GM10248 (cell line): Measurements from ENCODE around the gene FOCAD.

Experiments used
- CTCF ChIA-PET: fragments of 300-600 bp; sonication (Branson Sonifier 250); formaldehyde crosslinking; extraction: SDS; loops from one replicate; lab custom pipeline; 2021; ENCODE audit warnings: antibody characterized with exemption; lab: Yijun Ruan, JAX
- POLR2A ChIA-PET: fragments of 350-650 bp; sonication (Branson Sonifier 250); formaldehyde crosslinking; extraction: SDS; loops from one replicate; lab custom pipeline; 2020; ENCODE audit warnings: antibody characterized with exemption; lab: Yijun Ruan, JAX
- DNase-seq: peaks from one replicate; pipeline ENCODE4 v3.0.0; 2012; ENCODE audit errors: extremely low spot score
- TF ChIP-seq, protein P1 (sequence below): IDR thresholded peaks from 2 replicates; pipeline ENCODE4 v1.5.1; 2012; ENCODE audit warnings: mild to moderate bottlenecking, low read depth; ENCODE audit errors: extremely low read depth, missing control alignments, control extremely low read depth

FOCAD gene

DNA sequence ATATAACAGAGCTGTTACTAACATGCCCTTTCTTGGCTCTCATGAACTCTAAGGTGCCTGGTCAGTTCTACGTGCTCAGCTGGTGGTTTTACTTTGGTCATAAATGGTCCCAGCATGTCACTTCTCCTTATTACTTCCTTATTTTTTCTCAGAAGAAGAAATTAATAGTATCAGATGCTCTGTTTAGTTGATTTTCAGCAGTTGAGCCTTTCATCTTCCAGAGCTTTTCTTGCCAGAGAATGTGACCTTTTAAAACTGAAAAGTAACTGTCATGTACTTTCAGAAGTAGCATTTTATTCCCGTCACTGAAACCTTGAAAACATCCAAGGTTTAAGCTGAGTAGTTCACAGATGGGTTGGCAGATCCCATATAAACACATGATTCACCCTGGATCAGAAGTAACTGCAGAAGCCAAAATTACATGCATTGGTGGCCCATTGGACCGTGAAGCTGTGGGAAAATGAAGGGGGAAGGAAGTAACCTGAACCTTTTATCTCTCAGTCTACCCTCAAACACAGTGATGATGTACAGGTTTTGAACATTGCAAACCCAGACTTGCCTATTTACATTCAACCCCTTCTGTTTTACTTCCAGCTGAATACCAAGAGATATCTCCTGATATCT, 296.9 kb downstream of the FOCAD start:
- ChIA-PET POLR2A (no interaction called here), CTCF (interaction anchor here (1.0 to 1.5 kb wide), 7 partner anchors 10 to 356 kb away, joined by 3 to 5 read pairs (median 4); no protein-coding TSS in a partner anchor)
- TF ChIP-seq, protein P1, sequence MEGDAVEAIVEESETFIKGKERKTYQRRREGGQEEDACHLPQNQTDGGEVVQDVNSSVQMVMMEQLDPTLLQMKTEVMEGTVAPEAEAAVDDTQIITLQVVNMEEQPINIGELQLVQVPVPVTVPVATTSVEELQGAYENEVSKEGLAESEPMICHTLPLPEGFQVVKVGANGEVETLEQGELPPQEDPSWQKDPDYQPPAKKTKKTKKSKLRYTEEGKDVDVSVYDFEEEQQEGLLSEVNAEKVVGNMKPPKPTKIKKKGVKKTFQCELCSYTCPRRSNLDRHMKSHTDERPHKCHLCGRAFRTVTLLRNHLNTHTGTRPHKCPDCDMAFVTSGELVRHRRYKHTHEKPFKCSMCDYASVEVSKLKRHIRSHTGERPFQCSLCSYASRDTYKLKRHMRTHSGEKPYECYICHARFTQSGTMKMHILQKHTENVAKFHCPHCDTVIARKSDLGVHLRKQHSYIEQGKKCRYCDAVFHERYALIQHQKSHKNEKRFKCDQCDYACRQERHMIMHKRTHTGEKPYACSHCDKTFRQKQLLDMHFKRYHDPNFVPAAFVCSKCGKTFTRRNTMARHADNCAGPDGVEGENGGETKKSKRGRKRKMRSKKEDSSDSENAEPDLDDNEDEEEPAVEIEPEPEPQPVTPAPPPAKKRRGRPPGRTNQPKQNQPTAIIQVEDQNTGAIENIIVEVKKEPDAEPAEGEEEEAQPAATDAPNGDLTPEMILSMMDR: no peak
- peak; percentile 26 for DNase-seq

- POLR2A ChIA-PET: no interaction called here
- CTCF ChIA-PET: interaction anchor here (1.0 to 1.5 kb wide), 7 partner anchors 10 to 357 kb away, joined by 3 to 5 read pairs (median 4); no protein-coding TSS in a partner anchor
- no peak for DNase-seq
- TF ChIP-seq, protein P1: no peak
Measured at GRCh38 chr9:20981486-20981885, 297.4 kb downstream of the FOCAD start.

GRCh38 chr9:20984506-20984905, 300.4 kb downstream of the FOCAD start:
- TF ChIP-seq, protein P1: no peak
- no peak for DNase-seq
- POLR2A ChIA-PET: no interaction called here
- CTCF ChIA-PET: interaction anchor here (1.8 kb wide), 1 partner anchor 8 kb away, joined by 4 read pairs; no protein-coding TSS in a partner anchor

- ChIA-PET POLR2A (no interaction called here), CTCF (interaction anchor here (1.3 to 1.7 kb wide), 2 partner anchors 14 to 630 kb away, joined by 3 to 4 read pairs; no protein-coding TSS in a partner anchor)
- no peak for DNase-seq
- TF ChIP-seq, protein P1: no peak
Measured at GRCh38 chr9:20985851-20986600, 302.0 kb downstream of the FOCAD start.

DNA sequence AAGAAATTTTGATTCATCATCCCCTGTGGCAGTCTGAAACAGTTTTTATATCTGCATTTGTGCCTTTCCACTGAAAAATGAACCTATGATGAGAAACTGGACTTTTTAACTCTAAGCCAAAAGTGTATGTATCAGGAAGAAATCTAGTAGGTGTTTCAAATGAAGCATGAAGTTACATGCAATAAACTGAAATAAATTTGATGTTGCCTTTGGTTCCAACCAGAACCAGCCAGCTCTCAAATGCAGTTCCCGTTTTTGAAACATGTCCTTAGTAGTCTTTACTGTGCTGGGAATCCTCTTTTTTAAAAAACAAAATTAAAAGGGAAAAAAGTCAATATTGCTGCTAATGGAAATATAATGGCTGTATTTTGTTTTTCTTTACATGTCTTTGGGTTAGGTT, 303.5 kb downstream of the FOCAD start:
- POLR2A ChIA-PET: no interaction called here
- DNase-seq: no peak
- TF ChIP-seq, protein P1: no peak
- CTCF ChIA-PET: interaction anchor here (1.2 to 1.7 kb wide), 3 partner anchors 12 to 632 kb away, joined by 3 to 4 read pairs (median 3); no protein-coding TSS in a partner anchor

GRCh38 chr9:20988061-20988460, 304.0 kb downstream of the FOCAD start:
- ChIA-PET CTCF (interaction anchor here (0.7 to 1.3 kb wide), 3 partner anchors 9 to 364 kb away, joined by 3 read pairs; no protein-coding TSS in a partner anchor), POLR2A (no interaction called here)
- TF ChIP-seq, protein P1: no peak

More at GRCh38 chr9:20988061-20988460, 304.0 kb downstream of the FOCAD start:
- no peak for DNase-seq
